Cardiac fibroblast (primary cell): ENCODE measurements around the gene HELZ.

ENCODE experiments used
- DNase-seq, 2 donors: peaks; one replicate each; pipeline versions ENCODE4 v3.0.0 to v3.0.0-alpha.2; 2010; ENCODE audit warnings: low read depth in 2 of 2
- H3K4me3 ChIP-seq, 2 donors: replicated peaks in 1 of 2; 1 replicate in 1 of 2; 2 replicates in 1 of 2; pipeline ENCODE4 v1.5.1; 2011; ENCODE audit warnings: low read depth in 2 of 2, low read length in 2 of 2, mild to moderate bottlenecking in 2 of 2, moderate library complexity in 1 of 2
- TF ChIP-seq, protein P1 (sequence below): IDR thresholded peaks from one replicate; pipeline ENCODE4 v1.5.1; 2011; ENCODE audit warnings: low read depth, mild to moderate bottlenecking, low read length, inconsistent platforms

Gene HELZ

DNA sequence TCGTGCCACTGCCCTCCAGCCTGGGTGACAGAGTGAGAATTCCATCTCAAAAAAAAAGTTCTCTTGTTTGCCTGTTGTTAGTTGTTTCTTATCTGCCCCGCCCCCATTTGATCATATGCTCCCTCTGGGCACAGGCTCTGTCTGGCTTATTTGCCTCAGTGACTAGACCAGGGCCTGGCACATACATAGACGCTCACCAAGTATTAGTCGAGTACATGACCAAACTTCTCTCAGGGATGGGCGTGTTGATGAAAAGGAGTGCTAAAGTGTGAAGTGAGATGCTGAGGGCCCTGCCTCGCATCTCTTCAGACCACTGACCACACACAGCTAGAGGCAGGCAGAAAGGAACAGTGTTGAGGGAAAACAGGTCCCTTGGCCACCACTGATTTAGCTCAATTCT is 3.3 kb upstream of the HELZ start:
- DNase-seq, result no peak
- no peak overlapping the region for H3K4me3 ChIP-seq
- TF ChIP-seq, protein P1, sequence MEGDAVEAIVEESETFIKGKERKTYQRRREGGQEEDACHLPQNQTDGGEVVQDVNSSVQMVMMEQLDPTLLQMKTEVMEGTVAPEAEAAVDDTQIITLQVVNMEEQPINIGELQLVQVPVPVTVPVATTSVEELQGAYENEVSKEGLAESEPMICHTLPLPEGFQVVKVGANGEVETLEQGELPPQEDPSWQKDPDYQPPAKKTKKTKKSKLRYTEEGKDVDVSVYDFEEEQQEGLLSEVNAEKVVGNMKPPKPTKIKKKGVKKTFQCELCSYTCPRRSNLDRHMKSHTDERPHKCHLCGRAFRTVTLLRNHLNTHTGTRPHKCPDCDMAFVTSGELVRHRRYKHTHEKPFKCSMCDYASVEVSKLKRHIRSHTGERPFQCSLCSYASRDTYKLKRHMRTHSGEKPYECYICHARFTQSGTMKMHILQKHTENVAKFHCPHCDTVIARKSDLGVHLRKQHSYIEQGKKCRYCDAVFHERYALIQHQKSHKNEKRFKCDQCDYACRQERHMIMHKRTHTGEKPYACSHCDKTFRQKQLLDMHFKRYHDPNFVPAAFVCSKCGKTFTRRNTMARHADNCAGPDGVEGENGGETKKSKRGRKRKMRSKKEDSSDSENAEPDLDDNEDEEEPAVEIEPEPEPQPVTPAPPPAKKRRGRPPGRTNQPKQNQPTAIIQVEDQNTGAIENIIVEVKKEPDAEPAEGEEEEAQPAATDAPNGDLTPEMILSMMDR, result no peak

DNA sequence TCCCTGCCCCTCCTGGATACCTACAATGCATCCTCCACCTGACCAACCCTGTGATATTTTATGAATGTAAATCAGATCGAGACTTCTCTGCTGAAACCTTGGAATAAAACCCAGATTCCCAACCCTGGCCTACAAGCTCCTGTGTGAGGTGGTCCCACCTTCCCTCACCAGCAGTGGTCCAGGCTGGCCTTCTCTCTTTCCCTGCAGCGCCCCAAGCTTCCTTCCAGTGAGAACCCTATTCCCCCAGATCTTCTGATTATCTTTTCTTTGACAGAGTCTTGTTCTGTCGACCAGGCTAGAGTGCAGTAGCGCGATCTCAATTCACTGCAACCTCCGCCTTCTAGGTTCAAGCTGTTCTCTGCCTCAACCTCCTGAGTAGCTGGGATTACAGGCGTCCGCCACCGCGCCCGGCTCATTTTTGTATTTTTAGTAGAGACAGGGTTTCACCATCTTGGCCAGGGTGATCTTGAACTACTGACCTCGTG is 2.5 kb upstream of the HELZ start:
- TF ChIP-seq, protein P1, result no peak
- no peak overlapping the region for H3K4me3 ChIP-seq
- no peak for DNase-seq

DNA sequence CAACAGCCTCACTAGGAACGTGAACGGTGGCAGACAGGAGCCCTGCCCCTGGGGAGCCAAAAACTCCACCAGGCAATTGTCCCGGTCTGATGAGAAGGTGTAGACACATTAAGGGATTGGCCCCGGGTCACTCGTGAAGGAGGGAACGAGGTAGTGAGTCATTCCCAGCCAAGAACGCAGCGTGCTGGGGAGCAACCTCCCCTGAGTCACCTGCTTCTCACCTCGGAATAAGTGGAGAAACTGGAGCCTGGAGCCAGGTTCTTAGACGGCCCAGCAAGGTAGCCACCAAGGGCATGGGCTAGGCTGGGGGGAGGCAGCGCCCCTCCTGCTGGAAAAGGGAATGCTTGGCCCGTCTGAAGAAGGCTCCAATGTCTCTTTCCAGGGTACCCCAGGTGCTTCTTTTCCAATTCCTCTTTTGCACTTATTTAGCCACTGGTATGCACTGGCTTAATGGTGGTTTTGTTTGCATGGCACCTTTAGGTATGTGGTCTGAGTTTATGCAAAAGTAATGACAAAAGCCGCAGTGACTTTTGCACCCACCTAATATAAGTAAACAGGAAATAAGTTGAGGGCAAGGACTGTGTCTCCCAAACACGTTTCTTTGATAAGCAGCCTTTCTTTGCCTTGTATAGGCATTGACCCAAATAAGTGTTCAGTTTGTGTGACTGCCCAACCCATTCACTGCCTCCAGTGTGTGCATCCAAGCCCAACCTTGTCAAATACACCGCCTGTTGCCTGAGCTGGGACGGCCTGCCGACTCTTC is 1.8 kb upstream of the HELZ start:
- DNase-seq, result peak in 1 of 2 donors; percentile 72
- H3K4me3 ChIP-seq, result peak overlapping the region; percentile 88 to 93
- TF ChIP-seq, protein P1, result no peak

DNA sequence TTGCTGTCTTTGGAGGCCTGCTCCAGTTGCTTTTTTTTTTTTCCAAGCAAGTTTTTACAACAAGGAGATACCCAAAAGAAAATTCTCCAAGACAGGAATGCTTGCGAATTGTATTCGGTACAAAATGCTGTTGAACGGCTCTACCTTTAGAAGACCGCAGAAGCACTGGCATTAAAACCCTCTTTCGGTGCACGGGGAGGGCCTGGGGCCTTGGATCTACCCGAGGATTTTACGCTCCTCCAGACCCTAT is 1.3 kb upstream of the HELZ start:
- TF ChIP-seq, protein P1, result no peak
- peak overlapping the region; percentile 88 to 93 for H3K4me3 ChIP-seq
- no peak for DNase-seq

DNA sequence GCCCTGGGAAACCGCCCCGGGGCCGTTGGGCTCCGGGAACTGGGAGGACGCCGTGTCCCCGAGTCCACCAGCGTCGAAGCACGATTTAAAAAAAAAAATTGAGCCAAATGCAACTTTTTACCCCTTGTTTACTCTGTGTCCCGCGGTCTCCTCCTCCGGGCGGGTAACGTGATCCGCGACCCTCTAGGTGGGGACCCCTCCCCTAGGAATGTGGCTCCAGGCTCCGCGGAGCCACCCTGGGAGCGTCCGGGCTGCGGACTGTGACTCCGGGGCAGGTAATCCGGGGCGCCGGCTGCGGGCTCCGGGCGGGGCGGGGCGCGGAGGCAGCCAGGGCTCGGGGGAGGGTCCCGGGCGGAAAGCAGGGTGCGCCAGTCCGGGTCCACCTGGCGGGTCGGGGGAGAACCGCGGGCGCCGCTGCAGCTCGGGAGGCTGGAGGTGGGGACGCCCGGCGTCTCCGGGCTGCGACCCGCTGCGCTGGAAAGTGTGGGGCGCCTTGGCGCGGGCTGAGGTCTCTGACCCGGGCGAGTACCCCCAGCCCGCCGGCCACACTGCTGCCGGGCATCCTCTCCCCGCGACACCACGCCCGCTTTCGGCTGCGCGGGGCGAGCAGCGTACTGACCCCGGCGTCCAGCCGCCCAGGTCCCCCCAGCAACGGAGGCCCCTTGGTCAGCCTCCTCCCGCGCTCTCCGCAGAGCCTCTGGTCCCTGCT is 852 bp upstream of the HELZ start:
- TF ChIP-seq, protein P1, result no peak
- H3K4me3 ChIP-seq, result peak overlapping the region; percentile 88 to 93

DNA sequence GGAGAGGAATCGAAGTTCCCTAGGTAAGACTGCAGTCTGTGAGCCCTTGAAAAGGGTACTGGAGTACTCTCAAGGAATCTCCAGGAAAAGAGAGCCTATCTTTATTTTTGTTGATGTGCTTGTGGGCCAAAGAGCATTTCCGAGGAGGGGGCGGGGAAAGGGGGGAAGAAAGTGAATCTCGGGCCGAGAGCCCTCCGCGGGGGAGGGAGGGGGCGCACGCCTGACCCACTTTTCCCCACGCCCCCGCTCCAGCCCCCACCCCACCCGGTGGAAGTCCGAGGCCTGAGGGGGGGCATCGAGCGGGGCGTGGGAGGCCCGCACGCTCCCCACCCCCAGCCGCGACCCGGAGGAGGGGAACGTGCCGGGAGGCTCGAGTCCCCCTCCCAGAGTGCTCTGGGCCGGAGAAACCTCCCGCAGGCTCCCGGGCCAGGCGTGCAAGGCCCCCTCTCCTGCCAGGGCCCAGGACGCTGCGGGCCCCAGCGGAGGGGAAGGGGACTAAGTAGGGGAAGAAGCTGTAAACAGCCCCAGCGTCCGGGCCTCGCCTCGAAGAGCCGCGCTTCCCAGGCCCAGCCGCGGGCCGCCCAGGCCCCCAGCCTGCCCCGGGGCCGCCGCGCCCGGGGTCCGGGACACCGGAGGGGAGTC is 444 bp downstream of the HELZ start:
- no peak for DNase-seq
- peak overlapping the region; percentile 88 to 93 for H3K4me3 ChIP-seq
- TF ChIP-seq, protein P1, result no peak

More for the DNA sequence above, 852 bp upstream of the HELZ start:
- DNase-seq, result no peak
